Superior temporal gyrus (tissue), 1 donor: Measurements from ENCODE around the gene RBMXL3.
"Not testable (repeated sequence)": the region's sequence is repeated elsewhere in the genome, so short reads cannot be mapped to it uniquely, and the experiment has no call there.

Source experiments
- DNase-seq: peaks from one replicate; pipeline ENCODE4 v3.0.0-alpha.2; 2016; ENCODE audit errors: extremely low spot score

RBMXL3 gene

DNA sequence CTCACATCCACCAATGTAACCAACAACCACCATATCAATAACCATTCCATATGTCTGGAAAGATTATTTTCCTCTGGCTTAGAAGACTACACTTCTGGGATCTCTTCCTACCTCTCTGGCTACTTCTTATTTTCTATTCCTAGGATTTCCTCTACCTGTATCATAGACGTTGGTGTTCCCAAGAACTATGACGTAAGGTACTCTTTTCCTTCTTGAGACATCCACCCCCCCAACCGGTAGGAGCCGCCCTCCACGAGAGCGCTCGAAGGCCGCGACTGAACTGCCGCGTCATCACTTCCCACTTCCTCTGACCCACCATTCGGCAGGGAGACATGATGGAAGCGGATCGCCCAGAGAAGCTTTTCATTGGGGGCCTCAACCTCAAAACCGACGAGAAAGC lies at the start of gene RBMXL3:
RBMXL3 (plus strand) TSS at position 301 of the 400 bp plus-strand sequence; CDS start at position 333, 32 bp downstream.
- DNase-seq: no peak

- no peak for DNase-seq
Measured at GRCh38 chrX:115142057-115142456, 47.2 kb upstream of the RBMXL3 start.

- peak; percentile 49 for DNase-seq
Measured at GRCh38 chrX:115147220-115147619, 42.0 kb upstream of the RBMXL3 start.

GRCh38 chrX:115173181-115173580 lies 16.0 kb upstream of the RBMXL3 start:
- no peak for DNase-seq

DNA sequence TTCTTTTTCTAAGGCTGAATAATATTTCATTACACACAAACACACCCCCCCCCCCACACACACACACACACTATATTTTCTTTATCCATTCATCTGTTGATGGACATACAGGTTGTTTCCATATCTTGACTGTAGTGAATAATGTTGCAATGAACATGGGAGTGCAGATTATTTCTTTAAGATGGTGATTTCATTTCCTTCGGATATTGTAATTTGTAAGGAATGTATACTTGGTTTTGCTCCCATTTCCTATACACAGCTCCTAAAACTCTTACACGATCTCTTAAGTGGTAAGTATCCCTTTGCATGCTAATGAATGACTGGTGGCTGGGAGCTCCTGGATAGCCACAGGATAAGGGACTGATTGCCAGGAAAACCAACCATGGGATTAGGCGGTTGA lies 14.7 kb upstream of the RBMXL3 start:
- no peak for DNase-seq

DNA sequence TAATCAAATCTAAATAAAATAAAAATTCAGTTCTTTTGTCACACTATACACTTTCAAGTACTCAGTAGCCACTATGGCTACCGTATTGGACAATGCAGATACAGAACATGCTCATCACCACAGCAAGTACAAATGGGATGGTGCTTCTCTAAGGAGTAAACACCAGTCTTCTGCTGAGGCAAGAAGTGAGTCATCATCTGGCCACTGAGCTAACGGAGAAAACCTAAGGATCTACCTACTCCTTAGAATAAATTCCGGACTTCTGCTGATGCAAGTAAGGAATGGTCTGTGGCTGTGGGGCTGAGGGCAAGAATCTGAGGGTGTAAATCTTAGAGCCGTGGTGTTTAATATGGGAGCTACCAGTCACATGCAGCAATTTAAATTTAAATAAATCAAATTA lies 11.3 kb upstream of the RBMXL3 start:
- no peak for DNase-seq

DNA sequence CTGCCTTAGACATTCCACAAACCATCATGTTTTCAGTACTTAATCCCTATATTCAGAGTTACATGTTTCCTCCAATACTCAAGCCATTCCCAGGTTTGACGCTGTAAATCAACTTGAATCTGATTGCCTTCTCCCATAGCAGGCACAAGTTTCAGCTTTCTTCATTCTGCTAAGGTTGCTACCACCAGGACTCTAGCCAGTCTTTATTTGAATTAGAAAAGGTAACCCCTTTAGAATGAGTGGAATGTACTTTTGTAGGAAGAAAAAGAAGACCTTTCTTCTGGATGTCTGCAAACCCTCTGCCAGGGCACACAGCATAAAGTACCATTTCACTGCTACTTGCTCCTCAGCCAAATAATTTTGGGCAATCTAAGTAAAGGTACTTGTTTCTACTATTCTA lies 10.7 kb upstream of the RBMXL3 start:
- DNase-seq: no peak

DNA sequence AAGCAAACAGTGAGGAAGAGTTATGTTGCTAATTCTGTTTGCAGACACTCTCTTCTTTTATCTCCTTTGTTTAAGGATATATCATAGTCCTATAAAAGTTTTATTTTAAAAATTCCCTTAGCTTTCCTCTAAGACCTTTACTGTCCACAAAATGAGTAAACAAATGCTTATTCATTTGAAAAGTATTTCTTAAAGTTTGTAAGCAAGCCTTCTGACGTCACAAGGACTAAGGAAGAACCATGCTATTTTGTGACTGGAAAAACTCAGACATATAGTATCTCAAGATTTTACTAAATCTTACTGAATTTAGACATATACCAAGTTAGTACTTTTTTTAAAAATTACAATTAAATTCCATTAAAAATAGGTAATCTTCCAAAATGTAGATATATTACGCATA lies 5.2 kb upstream of the RBMXL3 start:
- DNase-seq: no peak

DNA sequence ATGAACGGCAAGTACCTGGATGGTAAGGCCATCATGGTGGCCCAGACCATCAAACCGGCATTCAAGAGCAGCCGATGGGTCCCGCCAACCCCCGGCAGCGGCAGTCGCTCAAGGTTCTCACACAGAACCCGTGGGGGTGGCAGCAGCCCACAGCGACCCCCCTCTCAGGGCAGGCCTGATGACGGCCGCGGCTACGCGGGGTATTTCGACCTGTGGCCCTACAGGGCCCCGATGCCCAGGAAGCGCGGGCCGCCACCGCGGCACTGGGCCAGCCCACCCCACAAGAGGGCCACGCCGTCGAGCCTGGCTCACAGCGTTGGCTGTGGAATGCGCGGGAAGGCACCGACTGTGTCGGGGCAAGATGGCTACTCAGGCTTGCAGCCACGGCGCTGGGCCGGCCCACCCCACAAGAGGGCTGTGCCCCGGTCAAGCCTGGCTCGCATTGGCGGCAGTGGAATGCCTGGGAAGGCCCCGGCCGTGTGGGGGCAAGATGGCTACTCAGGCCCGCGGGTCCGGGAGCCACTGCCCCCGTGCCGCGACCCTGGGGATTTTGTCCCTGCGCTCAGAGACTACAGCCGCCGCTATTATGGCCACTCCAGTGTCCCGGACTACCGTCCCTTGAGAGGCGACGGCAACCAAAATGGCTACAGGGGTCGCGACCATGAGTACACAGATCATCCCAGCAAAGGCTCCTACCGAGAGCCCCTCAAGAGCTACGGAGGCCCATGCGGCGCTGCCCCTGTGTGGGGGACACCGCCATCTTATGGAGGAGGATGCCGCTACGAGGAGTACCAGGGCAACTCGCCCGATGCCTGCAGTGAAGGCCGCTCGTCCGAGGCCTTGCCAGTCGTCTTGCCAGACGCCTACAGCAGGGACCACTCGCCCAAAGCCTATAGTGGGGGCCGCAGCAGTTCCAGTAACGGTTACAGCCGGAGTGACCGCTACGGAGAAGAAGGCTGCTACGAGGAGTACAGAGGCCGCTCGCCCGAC lies 731 bp downstream of the RBMXL3 start:
- no peak for DNase-seq

DNA sequence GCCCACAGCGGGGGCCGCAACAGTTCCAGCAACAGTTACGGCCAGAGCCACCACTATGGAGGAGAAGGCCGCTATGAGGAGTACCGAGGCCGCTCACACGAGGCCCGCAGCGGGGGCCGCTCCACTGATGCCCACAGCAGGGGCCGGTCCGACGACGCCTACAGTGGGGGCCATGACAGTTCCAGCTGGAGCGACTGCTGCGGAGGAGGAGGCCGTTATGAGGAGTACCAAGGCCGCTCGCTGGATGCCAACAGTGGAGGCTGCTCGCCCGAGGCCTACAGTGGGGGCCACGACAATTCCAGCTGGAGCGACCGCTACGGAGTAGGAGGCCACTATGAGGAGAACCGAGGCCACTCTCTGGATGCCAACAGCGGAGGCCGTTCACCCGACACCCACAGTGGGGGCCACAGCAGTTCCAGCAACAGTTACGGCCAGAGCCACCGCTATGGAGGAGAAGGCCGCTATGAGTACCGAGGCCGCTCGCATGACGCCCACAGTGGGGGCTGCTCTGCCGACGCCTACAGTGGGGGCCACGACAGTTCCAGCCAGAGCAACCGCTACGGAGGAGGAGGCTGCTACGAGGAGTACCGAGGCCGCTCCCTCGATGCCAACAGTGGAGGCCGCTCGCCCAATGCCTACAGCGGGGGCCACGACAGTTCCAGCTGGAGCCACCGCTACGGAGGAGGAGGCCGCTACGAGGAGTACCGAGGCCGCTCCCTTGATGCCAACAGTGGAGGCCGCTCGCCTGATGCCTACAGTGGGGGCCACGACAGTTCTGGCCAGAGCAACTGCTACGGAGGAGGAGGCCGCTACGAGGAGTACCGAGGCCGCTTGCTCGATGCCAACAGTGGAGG lies 1.7 kb downstream of the RBMXL3 start:
- no peak for DNase-seq

- no peak for DNase-seq
Measured at GRCh38 chrX:115191490-115192243, 2.5 kb downstream of the RBMXL3 start.

DNA sequence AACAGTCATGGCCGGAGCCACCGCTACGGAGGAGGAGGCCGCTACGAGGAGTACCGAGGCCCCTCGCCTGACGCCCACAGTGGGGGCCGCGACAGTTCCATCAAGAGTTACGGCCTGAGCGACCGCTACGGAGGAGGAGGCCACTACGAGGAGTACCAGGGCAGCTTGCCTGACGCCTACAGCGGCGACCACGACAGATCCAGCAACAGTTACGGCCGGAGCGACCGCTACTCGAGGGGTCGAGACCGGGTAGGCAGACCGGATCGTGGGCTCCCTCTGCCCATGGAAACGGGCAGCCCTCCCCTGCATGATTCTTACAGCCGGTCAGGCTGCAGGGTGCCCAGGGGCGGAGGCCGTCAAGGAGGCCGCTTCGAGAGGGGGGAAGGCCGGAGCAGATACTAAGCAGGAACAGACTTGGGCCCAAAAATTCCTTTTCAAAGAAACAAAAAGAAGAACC lies 3.1 kb downstream of the RBMXL3 start:
- no peak for DNase-seq

GRCh38 chrX:115204040-115204439 lies 14.8 kb downstream of the RBMXL3 start:
- no peak for DNase-seq

- DNase-seq: not testable (repeated sequence)
Measured at GRCh38 chrX:115209547-115209946, 20.3 kb downstream of the RBMXL3 start.

- no peak for DNase-seq
Measured at GRCh38 chrX:115214151-115214550, 24.9 kb downstream of the RBMXL3 start.

- DNase-seq: no peak
Measured at GRCh38 chrX:115214605-115215004, 25.4 kb downstream of the RBMXL3 start.

DNA sequence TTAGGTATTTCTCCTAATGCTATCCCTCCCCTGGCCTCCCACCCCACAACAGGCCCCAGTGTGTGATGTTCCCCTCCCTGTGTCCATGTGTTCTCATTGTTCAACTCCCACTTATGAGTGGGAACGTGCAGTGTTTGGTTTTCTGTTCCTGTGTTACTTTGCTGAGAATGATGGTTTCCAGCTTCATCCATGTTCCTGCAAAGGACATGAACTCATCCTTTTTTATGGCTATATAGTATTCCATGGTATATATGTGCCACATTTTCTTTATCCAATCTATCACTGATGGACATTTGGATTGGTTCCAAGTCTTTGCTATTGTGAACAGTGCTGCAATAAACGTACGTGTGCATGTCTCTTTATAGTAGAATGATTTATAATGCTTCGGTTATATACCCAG lies 28.1 kb downstream of the RBMXL3 start:
- DNase-seq: not testable (repeated sequence)

- DNase-seq: peak; percentile 37
Measured at GRCh38 chrX:115226929-115227328, 37.7 kb downstream of the RBMXL3 start.

- no peak for DNase-seq
Measured at GRCh38 chrX:115229337-115230003, 40.3 kb downstream of the RBMXL3 start.

DNA sequence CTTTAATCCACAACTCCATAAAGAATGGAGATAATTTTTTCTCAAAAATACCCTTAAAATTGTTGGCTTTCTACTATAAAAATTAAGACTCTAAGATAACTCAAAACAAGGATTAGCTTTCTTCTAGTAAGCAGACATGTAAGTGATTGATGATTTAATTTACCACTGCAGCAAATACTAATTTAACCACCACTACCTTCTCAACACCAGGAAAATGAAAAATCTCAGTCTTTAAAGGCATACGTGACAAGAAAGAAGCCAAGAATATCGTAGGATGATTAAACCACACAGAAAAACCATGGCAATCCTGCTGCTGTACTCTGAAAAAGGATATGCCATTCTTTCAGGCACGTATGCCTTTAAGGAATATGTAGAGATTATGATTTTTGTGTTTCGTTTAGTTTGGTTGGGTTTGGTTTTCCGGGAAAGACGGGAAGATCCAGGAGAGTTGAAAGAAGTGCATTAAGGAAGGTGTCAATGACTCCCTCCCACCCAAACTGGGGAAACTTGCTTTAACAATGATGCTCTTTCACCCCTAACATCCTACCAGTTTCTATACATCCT lies 43.8 kb downstream of the RBMXL3 start:
- peak; percentile 27 for DNase-seq
